H7 (cell line): ENCODE measurements around the gene PCDHB8. TPM values are rescaled to one million over a fixed set of nuclear protein-coding genes. Genes with fewer than 3 reads are reported as not detected.

Experiments used
- total RNA-seq: library from RNA; depleted of rRNA; stranded (reverse); fragments of >200 nt; shearing (Covaris generic); gene quantifications from 2 replicates; pipeline ENCODE4 v1.2.3, GENCODE V29; 2014; rRNA removed

Gene PCDHB8
- total RNA-seq, 1 experiment from 2014 or later: not detected

Other genes starting within 250 kb of the PCDHB8 start
- 21.2 and 24.2 TPM in 2 replicates for gene PCDHAC2, start 211.3 kb upstream of the PCDHB8 start, total RNA-seq
- gene PCDHB1, start 126.4 kb upstream of the PCDHB8 start, total RNA-seq: 0.10 and 0.30 TPM in 2 replicates
- 0.69 and 1.9 TPM in 2 replicates for gene PCDHB2, start 83.2 kb upstream of the PCDHB8 start, total RNA-seq
- 0.21 and 0.26 TPM in 2 replicates for gene PCDHB3, start 77.3 kb upstream of the PCDHB8 start, total RNA-seq
- 0.35 and 0.41 TPM in 2 replicates for gene PCDHB4, start 56.0 kb upstream of the PCDHB8 start, total RNA-seq
- gene PCDHB5, start 42.6 kb upstream of the PCDHB8 start, total RNA-seq: 0.07 TPM in 2 replicates
- gene PCDHB6, start 27.7 kb upstream of the PCDHB8 start, total RNA-seq: not detected in 2 replicates
- gene PCDHB7, start 5.1 kb upstream of the PCDHB8 start, total RNA-seq: 0.03 TPM in 1 of 2 replicates, not detected in the other
- gene PCDHB16, start 4.6 kb downstream of the PCDHB8 start, total RNA-seq: 0.03 and 0.07 TPM in 2 replicates
- gene PCDHB9, start 9.4 kb downstream of the PCDHB8 start, total RNA-seq: not detected in 2 replicates
- 0.03 and 0.33 TPM in 2 replicates for gene PCDHB10, start 14.6 kb downstream of the PCDHB8 start, total RNA-seq
- gene PCDHB11, start 21.8 kb downstream of the PCDHB8 start, total RNA-seq: 0.03 and 0.18 TPM in 2 replicates
- not detected in 2 replicates for gene PCDHB12, start 30.9 kb downstream of the PCDHB8 start, total RNA-seq
- gene PCDHB13, start 36.1 kb downstream of the PCDHB8 start, total RNA-seq: 0.03 TPM in 1 of 2 replicates, not detected in the other
- gene PCDHB14, start 45.6 kb downstream of the PCDHB8 start, total RNA-seq: 0.10 and 0.26 TPM in 2 replicates
- gene PCDHB15, start 67.6 kb downstream of the PCDHB8 start, total RNA-seq: not detected in 2 replicates
- gene SLC25A2, start 126.3 kb downstream of the PCDHB8 start, total RNA-seq: 0.14 TPM in 1 of 2 replicates, not detected in the other
- 39.5 and 41.8 TPM in 2 replicates for gene TAF7, start 143.0 kb downstream of the PCDHB8 start, total RNA-seq
- gene PCDHGA1, start 152.7 kb downstream of the PCDHB8 start, total RNA-seq: not detected in 2 replicates
- gene PCDHGA2, start 161.0 kb downstream of the PCDHB8 start, total RNA-seq: not detected in 2 replicates
- 0.14 TPM in 1 of 2 replicates, not detected in the other for gene PCDHGA3, start 166.0 kb downstream of the PCDHB8 start, total RNA-seq
- gene PCDHGB1, start 172.3 kb downstream of the PCDHB8 start, total RNA-seq: not detected in 2 replicates
- 0.03 TPM in 1 of 2 replicates, not detected in the other for gene PCDHGA4, start 177.2 kb downstream of the PCDHB8 start, total RNA-seq
- 0.03 TPM in 1 of 2 replicates, not detected in the other for gene PCDHGB2, start 182.2 kb downstream of the PCDHB8 start, total RNA-seq
- not detected in 2 replicates for gene PCDHGA5, start 186.4 kb downstream of the PCDHB8 start, total RNA-seq
- gene PCDHGB3, start 192.5 kb downstream of the PCDHB8 start, total RNA-seq: 0.26 TPM in 1 of 2 replicates, not detected in the other
- gene PCDHGA6, start 196.1 kb downstream of the PCDHB8 start, total RNA-seq: 0.04 TPM in 1 of 2 replicates, not detected in the other
- not detected in 2 replicates for gene PCDHGA7, start 205.0 kb downstream of the PCDHB8 start, total RNA-seq
- 0.66 and 1.4 TPM in 2 replicates for gene PCDHGB4, start 209.9 kb downstream of the PCDHB8 start, total RNA-seq
- 0.22 TPM in 1 of 2 replicates, not detected in the other for gene PCDHGA8, start 214.8 kb downstream of the PCDHB8 start, total RNA-seq
- gene PCDHGB5, start 220.2 kb downstream of the PCDHB8 start, total RNA-seq: not detected in 2 replicates
- 0.04 and 0.10 TPM in 2 replicates for gene PCDHGA9, start 225.0 kb downstream of the PCDHB8 start, total RNA-seq
- 1.7 and 1.9 TPM in 2 replicates for gene PCDHGB6, start 230.2 kb downstream of the PCDHB8 start, total RNA-seq
- gene PCDHGA10, start 235.2 kb downstream of the PCDHB8 start, total RNA-seq: 0.35 and 0.78 TPM in 2 replicates
- 4.4 and 4.6 TPM in 2 replicates for gene PCDHGB7, start 239.9 kb downstream of the PCDHB8 start, total RNA-seq
- gene PCDHGA11, start 243.3 kb downstream of the PCDHB8 start, total RNA-seq: 0.21 and 0.30 TPM in 2 replicates